GM21423 (cell line): ENCODE measurements around the gene AR.

ENCODE experiments used
- ATAC-seq: cut with Tn5 transposase; IDR thresholded peaks from one replicate; pipeline ENCODE4 v1.9.1; 2021; ENCODE audit warnings: mild to moderate bottlenecking, moderate library complexity; ENCODE audit not compliant: unreplicated experiment

Gene AR

DNA sequence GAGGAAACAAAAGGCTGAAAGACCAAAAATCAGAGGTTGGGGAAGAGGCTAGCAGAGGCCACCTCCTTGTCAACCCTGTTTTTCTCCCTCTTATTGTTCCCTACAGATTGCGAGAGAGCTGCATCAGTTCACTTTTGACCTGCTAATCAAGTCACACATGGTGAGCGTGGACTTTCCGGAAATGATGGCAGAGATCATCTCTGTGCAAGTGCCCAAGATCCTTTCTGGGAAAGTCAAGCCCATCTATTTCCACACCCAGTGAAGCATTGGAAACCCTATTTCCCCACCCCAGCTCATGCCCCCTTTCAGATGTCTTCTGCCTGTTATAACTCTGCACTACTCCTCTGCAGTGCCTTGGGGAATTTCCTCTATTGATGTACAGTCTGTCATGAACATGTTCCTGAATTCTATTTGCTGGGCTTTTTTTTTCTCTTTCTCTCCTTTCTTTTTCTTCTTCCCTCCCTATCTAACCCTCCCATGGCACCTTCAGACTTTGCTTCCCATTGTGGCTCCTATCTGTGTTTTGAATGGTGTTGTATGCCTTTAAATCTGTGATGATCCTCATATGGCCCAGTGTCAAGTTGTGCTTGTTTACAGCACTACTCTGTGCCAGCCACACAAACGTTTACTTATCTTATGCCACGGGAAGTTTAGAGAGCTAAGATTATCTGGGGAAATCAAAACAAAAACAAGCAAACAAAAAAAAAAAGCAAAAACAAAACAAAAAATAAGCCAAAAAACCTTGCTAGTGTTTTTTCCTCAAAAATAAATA lies 179.9 kb downstream of the AR start:
- no peak for ATAC-seq

DNA sequence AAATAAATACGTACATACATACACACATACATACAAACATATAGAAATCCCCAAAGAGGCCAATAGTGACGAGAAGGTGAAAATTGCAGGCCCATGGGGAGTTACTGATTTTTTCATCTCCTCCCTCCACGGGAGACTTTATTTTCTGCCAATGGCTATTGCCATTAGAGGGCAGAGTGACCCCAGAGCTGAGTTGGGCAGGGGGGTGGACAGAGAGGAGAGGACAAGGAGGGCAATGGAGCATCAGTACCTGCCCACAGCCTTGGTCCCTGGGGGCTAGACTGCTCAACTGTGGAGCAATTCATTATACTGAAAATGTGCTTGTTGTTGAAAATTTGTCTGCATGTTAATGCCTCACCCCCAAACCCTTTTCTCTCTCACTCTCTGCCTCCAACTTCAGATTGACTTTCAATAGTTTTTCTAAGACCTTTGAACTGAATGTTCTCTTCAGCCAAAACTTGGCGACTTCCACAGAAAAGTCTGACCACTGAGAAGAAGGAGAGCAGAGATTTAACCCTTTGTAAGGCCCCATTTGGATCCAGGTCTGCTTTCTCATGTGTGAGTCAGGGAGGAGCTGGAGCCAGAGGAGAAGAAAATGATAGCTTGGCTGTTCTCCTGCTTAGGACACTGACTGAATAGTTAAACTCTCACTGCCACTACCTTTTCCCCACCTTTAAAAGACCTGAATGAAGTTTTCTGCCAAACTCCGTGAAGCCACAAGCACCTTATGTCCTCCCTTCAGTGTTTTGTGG lies 180.7 kb downstream of the AR start:
- no peak for ATAC-seq

DNA sequence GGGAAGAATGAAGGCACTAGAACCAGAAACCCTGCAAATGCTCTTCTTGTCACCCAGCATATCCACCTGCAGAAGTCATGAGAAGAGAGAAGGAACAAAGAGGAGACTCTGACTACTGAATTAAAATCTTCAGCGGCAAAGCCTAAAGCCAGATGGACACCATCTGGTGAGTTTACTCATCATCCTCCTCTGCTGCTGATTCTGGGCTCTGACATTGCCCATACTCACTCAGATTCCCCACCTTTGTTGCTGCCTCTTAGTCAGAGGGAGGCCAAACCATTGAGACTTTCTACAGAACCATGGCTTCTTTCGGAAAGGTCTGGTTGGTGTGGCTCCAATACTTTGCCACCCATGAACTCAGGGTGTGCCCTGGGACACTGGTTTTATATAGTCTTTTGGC lies 181.7 kb downstream of the AR start:
- no peak for ATAC-seq

DNA sequence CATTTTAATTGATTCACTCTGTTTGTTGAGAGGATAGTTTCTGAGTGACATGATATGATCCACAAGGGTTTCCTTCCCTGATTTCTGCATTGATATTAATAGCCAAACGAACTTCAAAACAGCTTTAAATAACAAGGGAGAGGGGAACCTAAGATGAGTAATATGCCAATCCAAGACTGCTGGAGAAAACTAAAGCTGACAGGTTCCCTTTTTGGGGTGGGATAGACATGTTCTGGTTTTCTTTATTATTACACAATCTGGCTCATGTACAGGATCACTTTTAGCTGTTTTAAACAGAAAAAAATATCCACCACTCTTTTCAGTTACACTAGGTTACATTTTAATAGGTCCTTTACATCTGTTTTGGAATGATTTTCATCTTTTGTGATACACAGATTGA lies 182.2 kb downstream of the AR start:
- ATAC-seq: no peak

DNA sequence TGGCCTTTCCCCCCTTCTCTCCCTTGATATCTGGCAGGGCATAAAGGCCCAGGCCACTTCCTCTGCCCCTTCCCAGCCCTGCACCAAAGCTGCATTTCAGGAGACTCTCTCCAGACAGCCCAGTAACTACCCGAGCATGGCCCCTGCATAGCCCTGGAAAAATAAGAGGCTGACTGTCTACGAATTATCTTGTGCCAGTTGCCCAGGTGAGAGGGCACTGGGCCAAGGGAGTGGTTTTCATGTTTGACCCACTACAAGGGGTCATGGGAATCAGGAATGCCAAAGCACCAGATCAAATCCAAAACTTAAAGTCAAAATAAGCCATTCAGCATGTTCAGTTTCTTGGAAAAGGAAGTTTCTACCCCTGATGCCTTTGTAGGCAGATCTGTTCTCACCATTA lies 183.8 kb downstream of the AR start:
- no peak for ATAC-seq

DNA sequence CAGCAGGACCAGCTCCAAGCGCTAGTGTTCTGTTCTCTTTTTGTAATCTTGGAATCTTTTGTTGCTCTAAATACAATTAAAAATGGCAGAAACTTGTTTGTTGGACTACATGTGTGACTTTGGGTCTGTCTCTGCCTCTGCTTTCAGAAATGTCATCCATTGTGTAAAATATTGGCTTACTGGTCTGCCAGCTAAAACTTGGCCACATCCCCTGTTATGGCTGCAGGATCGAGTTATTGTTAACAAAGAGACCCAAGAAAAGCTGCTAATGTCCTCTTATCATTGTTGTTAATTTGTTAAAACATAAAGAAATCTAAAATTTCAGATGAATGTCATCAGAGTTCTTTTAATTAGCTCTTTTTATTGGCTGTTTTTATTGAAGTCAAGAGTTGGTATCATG lies 186.5 kb downstream of the AR start:
- ATAC-seq: no peak

DNA sequence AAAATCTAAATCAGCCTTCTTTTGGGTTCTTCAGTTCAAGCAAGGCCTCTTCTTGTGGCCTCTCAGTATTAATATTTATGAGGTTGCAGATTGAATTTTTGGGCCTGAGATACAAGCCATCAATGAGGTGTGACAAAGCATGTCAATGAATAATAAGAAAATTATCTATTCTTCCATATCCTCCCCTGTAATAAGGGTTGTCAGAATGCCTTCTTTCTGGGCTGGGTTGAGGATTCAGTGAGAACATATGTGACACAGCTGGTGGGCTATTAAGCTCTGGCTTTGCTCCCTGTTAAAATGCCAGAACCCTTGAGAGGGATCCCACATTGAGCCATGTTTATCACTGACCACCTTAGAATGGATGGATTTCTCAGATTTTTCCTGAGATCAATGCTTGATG lies 187.2 kb downstream of the AR start:
- no peak for ATAC-seq

DNA sequence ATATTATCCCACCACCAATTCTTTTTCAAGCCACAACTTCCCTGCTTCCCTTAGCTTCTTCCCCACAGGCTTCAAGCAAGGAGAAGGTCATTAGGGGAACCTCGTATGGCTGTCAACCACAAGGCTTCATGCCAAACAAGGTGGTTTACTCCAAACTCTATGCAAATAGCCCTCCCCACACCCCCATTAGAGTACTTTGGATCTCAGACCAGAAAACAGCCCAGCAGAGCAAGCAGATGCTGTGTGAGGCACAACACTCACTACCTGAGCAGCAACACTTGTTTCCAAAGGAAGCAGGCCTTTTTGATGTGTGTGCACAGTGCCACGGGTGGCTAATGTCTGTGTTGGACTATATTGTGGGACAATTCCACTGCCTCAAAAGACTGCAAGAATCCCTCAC lies 189.0 kb downstream of the AR start:
- no peak for ATAC-seq

DNA sequence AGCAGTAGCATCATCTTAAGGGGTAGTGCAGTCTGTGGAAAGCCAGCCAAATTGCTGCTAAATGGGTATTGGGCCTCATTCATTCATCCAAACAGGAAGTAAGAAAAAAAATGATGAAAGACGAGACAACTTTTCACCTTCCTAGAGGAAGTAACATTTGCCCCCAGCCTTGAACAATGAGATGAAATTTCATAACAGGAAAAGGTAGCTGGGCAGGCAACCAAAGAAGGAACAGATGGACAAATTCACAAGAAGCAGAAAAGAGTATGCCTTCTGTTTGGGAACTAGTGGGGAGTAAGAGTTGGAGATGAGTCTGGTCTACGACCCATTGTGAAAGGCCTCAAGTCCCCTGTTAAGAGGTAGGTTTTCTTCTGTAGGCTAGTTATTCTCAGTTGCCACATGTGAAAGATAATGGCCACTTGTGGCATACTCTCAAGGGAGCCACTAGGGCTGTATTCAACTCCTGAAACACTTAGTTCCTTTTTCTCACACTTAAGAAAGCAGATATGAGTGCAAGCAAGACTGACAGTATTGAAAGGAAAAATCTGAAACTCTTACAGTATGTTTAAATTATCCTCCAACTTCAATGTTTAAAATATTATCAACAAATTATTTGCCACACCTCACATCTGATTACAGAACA lies 190.4 kb downstream of the AR start:
- no peak for ATAC-seq

DNA sequence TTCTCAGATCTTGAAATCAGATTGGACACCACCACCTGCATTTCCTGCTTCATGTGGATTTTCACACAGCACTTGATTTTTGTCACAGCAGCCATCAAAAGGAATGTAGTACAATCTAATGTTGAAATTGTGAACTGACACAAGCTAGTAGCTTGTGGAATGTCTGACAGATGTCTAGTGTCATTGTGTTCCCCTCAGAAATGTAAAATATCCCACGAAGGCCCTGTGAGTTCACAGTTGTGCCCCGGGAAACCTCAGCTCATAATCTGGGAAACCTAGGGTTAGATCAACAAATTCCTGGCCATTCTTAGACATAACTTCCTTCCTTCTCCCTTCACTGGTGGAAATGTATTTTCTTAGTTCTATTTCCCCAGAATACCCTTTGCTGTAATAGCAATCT lies 205.7 kb downstream of the AR start:
- no peak for ATAC-seq

DNA sequence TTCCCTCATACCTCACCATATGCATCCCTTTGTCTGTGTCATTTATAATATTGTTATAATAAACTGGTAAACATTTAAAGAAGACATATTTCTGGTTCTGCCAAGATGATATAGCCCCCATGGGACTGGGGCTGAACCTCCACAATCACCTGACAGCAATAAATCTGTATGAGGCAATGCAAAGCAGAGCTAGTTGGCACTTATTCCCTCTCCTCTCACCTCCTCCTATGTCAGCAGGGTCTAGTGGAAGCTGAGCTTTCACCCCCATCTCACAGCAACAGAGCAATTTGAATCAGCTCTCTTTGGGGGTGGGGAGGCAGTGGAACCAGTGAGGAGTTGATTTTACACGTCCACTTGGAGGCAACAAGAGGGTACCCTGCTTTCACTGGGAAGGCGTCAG lies 206.9 kb downstream of the AR start:
- ATAC-seq: no peak

DNA sequence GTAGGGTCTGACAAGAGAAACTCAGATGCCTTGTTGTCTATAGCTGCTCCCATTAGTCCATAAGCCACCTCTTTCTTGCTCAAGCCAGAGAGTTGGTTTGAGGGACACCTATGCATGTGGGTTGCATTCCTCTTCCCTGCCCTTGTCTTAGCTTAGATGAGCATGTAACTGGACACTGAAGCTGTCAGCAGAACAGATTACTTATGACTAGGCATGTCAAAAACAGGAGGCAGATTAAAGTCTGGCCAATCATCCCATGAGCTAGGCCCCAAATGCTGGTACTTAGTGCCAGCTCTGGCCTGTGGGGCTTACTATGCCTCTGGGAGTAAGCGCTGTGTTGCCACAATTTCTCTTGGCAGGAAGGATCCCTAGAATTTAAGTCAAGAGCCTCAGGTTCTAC lies 215.2 kb downstream of the AR start:
- ATAC-seq: no peak

DNA sequence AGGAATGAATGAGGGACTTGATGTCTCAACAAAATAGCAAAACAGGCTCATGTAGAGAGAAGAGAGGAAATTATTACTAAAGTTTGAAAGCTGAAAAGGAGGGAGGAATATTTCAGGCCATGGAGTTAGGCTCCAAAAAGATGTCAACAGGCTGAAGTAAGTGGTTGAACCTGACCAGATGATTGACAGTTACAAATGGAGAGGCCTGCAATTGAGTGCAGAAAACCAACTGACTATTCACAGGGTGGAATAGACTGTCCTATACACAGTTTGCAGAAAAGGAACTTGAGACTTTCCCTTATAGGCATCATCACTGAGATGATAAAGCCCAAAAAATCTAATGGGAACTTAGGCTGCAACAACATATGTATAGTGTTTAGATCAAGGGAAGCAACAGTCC lies 233.3 kb downstream of the AR start:
- no peak for ATAC-seq

DNA sequence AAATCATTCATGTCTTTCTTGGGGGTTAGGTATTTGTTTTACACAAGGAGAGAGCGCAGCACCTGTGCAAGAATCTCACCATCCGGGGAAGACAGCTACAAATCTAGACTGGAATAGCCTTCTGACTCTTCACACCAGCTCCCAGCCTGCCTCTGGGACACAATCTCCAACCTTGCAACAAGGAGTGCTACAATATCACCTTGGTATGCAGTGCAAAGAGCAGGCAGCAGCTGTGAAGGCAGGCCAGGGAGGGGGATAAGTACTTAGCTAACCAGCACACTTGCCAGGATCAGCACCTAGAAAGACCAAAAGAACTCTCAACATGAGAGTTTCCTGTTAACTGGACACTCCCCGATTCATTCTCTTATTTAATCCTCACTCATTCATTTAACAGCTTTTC lies 235.3 kb downstream of the AR start:
- no peak for ATAC-seq
